Peyer's patch (tissue), 4 donors: ENCODE data around the gene SLC25A26.

Experiments used
- POLR2A ChIP-seq, 2 donors: fragments of 450-650 bp; IDR thresholded peaks; one replicate each; pipeline ENCODE4 v1.5.1; 2017; ENCODE audit warnings: antibody characterized with exemption in 2 of 2, mild to moderate bottlenecking in 2 of 2, moderate library complexity in 2 of 2
- TF ChIP-seq, protein P1 (sequence below), 6 experiments: fragments of 450-650 bp in 4 of 6; fragments of 200-600 bp in 2 of 6; sonication (generic) in 1 of 6; IDR thresholded peaks; one replicate each; pipeline ENCODE4 v1.5.1; 2017 to 2019; ENCODE audit warnings: antibody characterized with exemption in 6 of 6, mild to moderate bottlenecking in 3 of 6, moderate library complexity in 1 of 6

GRCh38 chr3:66353530-66353929, 132.7 kb downstream of the SLC25A26 start:
- TF ChIP-seq, protein P1, sequence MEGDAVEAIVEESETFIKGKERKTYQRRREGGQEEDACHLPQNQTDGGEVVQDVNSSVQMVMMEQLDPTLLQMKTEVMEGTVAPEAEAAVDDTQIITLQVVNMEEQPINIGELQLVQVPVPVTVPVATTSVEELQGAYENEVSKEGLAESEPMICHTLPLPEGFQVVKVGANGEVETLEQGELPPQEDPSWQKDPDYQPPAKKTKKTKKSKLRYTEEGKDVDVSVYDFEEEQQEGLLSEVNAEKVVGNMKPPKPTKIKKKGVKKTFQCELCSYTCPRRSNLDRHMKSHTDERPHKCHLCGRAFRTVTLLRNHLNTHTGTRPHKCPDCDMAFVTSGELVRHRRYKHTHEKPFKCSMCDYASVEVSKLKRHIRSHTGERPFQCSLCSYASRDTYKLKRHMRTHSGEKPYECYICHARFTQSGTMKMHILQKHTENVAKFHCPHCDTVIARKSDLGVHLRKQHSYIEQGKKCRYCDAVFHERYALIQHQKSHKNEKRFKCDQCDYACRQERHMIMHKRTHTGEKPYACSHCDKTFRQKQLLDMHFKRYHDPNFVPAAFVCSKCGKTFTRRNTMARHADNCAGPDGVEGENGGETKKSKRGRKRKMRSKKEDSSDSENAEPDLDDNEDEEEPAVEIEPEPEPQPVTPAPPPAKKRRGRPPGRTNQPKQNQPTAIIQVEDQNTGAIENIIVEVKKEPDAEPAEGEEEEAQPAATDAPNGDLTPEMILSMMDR (IDR thresholded peaks at IDR 0.05), result no peak
- TF ChIP-seq POLR2A (IDR thresholded peaks at IDR 0.05), result no peak
